DND-41 (cell line): Measurements from ENCODE around the gene CASS4.

Experiments used
- ATAC-seq: fragments of 200-7000 bp; cut with Tn5 transposase; 3 replicates; pipeline ENCODE4 v1.9.1; 2021; ENCODE audit warnings: low read depth; ENCODE audit not compliant: insufficient read depth
- DNase-seq: peaks from one replicate; pipeline ENCODE4 v3.0.0-alpha.2; 2020
- H2AFZ ChIP-seq: 2 replicates; pipeline ENCODE4 v1.6.0; 2012; ENCODE audit warnings: low read depth, low read length
- H3K27ac ChIP-seq: 2 replicates; pipeline ENCODE4 v1.5.1; 2012; ENCODE audit warnings: low read length, inconsistent platforms
- H3K27me3 ChIP-seq: fragments of 200-600 bp; sonication (generic); 2 replicates; pipeline ENCODE4 v1.6.0; 2012; ENCODE audit warnings: low read length, mild to moderate bottlenecking, inconsistent platforms; ENCODE audit not compliant: insufficient read depth, poor library complexity
- H3K36me3 ChIP-seq: 2 replicates; pipeline ENCODE4 v1.5.1; 2012; ENCODE audit warnings: low read length, inconsistent platforms; ENCODE audit not compliant: insufficient read depth
- H3K4me1 ChIP-seq: 2 replicates; pipeline ENCODE4 v1.5.1; 2012; ENCODE audit warnings: mild to moderate bottlenecking, low read length; ENCODE audit not compliant: insufficient read depth
- H3K4me2 ChIP-seq: 2 replicates; pipeline ENCODE4 v1.6.0; 2012; ENCODE audit warnings: mild to moderate bottlenecking, moderate library complexity, low read length, inconsistent platforms; ENCODE audit not compliant: insufficient read depth
- H3K4me3 ChIP-seq, 2 experiments: fragments of 200-600 bp in 1 of 2; shearing (Covaris generic) in 1 of 2; 2 replicates each; pipeline ENCODE4 v1.5.1; 2012 to 2016; ENCODE audit warnings: inconsistent platforms in 2 of 2, low read length in 2 of 2, mild to moderate bottlenecking in 2 of 2, low read depth in 1 of 2, moderate library complexity in 1 of 2
- H3K79me2 ChIP-seq: 2 replicates; pipeline ENCODE4 v1.6.0; 2012; ENCODE audit warnings: low read length, inconsistent platforms; ENCODE audit not compliant: insufficient read depth
- H3K9ac ChIP-seq: 2 replicates; pipeline ENCODE4 v1.6.0; 2012; ENCODE audit warnings: low read depth, mild to moderate bottlenecking, inconsistent platforms, low read length, moderate library complexity
- H3K9me3 ChIP-seq: 2 replicates; pipeline ENCODE4 v1.5.1; 2012; ENCODE audit warnings: low read length, moderate library complexity, mild to moderate bottlenecking, inconsistent platforms; ENCODE audit not compliant: insufficient read depth, severe bottlenecking
- H4K20me1 ChIP-seq: 2 replicates; pipeline ENCODE4 v1.6.0; 2012; ENCODE audit warnings: low read length; ENCODE audit not compliant: insufficient read depth
- EZH2 ChIP-seq: IDR thresholded peaks from 3 replicates; pipeline ENCODE4 v1.6.1; 2012; ENCODE audit warnings: borderline replicate concordance, low read depth, mild to moderate bottlenecking, moderate library complexity, low read length, inconsistent platforms; ENCODE audit not compliant: severe bottlenecking
- TF ChIP-seq, protein P1 (sequence below): IDR thresholded peaks from 2 replicates; pipeline ENCODE4 v1.5.1; 2012; ENCODE audit warnings: borderline replicate concordance, low read length, moderate library complexity, mild to moderate bottlenecking; ENCODE audit not compliant: poor library complexity, severe bottlenecking; ENCODE audit errors: extremely low read depth

CASS4 gene

DNA sequence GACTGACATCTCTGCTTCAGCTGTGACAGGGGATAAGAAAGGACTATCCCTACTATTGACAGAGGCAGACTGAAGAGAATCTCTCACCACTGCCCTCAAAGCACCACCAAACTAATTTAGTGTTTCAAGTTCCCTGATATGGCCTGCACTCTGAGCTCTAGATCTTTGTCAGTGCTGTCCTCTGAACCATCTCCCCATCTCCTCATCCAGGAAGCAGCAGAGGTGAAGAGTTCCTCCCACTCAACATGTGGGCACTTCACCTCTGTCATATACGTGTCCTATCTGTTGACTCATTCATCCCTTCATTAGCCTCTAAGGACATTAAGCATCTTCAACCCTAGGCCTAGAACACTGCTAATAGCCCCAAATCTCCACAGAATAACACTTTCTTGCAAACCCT is 39.2 kb upstream of the CASS4 start:
- Histone ChIP-seq H3K27ac (no peak overlapping the region), H3K4me1 (no peaks in the 10 kb centered on the region), H3K9me3 (no peaks in the 10 kb centered on the region), H2AFZ (no peak overlapping the region), H3K27me3 (no peaks in the 10 kb centered on the region), H3K4me3 (no peak overlapping the region), H3K79me2 (peaks cover 57% of the 10 kb centered on the region), H3K9ac (no peak overlapping the region), H3K4me2 (no peak overlapping the region), H3K36me3 (peaks cover 97% of the 10 kb centered on the region), H4K20me1 (peaks cover 35% of the 10 kb centered on the region; the same call in 1 of the 2 replicates)
- no peak for ATAC-seq
- DNase-seq = no peak
- no peak for TF ChIP-seq EZH2
- TF ChIP-seq, protein P1, sequence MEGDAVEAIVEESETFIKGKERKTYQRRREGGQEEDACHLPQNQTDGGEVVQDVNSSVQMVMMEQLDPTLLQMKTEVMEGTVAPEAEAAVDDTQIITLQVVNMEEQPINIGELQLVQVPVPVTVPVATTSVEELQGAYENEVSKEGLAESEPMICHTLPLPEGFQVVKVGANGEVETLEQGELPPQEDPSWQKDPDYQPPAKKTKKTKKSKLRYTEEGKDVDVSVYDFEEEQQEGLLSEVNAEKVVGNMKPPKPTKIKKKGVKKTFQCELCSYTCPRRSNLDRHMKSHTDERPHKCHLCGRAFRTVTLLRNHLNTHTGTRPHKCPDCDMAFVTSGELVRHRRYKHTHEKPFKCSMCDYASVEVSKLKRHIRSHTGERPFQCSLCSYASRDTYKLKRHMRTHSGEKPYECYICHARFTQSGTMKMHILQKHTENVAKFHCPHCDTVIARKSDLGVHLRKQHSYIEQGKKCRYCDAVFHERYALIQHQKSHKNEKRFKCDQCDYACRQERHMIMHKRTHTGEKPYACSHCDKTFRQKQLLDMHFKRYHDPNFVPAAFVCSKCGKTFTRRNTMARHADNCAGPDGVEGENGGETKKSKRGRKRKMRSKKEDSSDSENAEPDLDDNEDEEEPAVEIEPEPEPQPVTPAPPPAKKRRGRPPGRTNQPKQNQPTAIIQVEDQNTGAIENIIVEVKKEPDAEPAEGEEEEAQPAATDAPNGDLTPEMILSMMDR = no peak

DNA sequence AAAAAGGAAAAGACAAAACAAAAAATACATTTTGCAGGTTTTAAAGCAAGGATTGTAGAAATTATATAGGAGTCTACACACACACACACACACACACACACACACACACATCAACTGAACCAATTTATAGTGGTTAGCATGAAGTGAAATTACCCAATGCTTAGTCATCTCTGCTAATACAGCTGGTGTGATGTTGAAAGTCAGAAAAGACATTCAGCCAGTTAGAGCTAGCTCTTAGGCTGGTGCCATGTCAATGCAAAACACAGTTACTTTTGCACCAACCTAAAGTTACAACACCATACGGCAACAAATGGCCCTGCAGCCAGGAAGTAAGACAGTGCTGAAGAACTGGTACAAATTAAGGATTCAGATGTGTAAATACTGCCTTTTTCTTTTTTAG is 38.1 kb upstream of the CASS4 start:
- H3K27ac ChIP-seq = no peak overlapping the region
- no peaks in the 10 kb centered on the region for H3K9me3 ChIP-seq
- peaks cover 68% of the 10 kb centered on the region for H3K79me2 ChIP-seq
- H3K4me1 ChIP-seq = no peaks in the 10 kb centered on the region
- no peak overlapping the region for H2AFZ ChIP-seq
- DNase-seq (no peak), ATAC-seq (no peak; the same call in 2 of the 3 replicates)
- H4K20me1 ChIP-seq = peaks cover 38% of the 10 kb centered on the region; the same call in 1 of the 2 replicates
- no peak overlapping the region for H3K4me3 ChIP-seq
- TF ChIP-seq EZH2 = no peak
- TF ChIP-seq, protein P1 = no peak
- no peak overlapping the region for H3K4me2 ChIP-seq
- H3K27me3 ChIP-seq = no peaks in the 10 kb centered on the region
- peaks cover 100% of the 10 kb centered on the region for H3K36me3 ChIP-seq
- H3K9ac ChIP-seq = no peak overlapping the region

DNA sequence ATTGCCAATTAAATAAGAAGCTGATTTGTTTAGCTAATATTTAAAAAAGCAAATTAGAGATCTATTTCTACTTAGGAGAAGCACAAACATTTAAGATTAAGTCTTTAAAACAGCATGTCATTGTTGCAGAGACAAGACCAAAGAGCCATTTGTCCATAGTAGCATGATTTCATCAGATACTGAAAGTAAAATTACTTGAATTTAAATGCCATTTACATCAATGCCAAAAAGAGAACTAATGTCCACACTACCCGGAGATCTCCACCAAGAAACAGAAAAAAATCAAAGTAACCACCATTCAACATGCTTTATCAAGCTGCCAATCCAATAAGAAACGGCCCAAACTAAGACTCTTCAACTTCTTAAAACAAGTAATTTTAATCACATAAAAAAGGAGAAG is 35.7 kb upstream of the CASS4 start:
- Histone ChIP-seq H3K4me3 (no peak overlapping the region), H3K79me2 (peaks cover 86% of the 10 kb centered on the region), H3K9me3 (no peaks in the 10 kb centered on the region), H3K9ac (no peak overlapping the region), H3K27me3 (no peaks in the 10 kb centered on the region), H3K36me3 (peaks cover 95% of the 10 kb centered on the region), H2AFZ (no peak overlapping the region), H4K20me1 (peaks cover 36% of the 10 kb centered on the region; the same call in 1 of the 2 replicates), H3K4me1 (no peaks in the 10 kb centered on the region), H3K27ac (no peak overlapping the region), H3K4me2 (no peak overlapping the region)
- ATAC-seq = no peak
- no peak for DNase-seq
- TF ChIP-seq EZH2 = no peak
- TF ChIP-seq, protein P1 = no peak

DNA sequence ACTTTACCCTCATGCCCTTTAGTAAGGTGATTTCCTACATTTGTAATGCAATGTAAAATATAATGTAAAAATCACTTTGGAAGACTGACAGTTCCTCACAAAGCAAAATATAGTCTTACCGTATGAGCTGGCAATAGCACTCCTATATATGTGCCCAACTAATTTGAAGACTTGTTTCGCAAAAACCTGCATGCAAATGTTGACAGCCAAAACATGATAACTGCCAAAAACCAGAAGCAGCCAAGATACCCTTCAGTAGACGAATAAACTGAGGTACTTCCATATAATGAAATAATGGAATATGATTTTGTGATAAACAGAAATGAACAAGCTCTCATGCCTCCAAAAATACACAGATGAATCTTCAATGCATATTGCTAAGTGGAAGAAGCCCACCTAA is 33.7 kb upstream of the CASS4 start:
- TF ChIP-seq, protein P1 = no peak
- TF ChIP-seq EZH2 = no peak
- Histone ChIP-seq H3K9me3 (no peaks in the 10 kb centered on the region), H3K4me1 (peaks cover 4% of the 10 kb centered on the region; the same call in 1 of the 2 replicates), H3K27ac (no peak overlapping the region), H3K4me3 (no peak overlapping the region), H3K36me3 (peaks cover 95% of the 10 kb centered on the region), H3K9ac (no peak overlapping the region), H4K20me1 (peaks cover 28% of the 10 kb centered on the region), H3K27me3 (no peaks in the 10 kb centered on the region), H2AFZ (no peak overlapping the region), H3K79me2 (peaks cover 88% of the 10 kb centered on the region), H3K4me2 (no peak overlapping the region)
- DNase-seq (no peak), ATAC-seq (no peak)
